RPMI8226 (cell line): ENCODE results near the gene TRIB2.

Experiments
- DNase-seq: peaks from one replicate; pipeline ENCODE4 v3.0.0-alpha.2; 2015

TRIB2 gene

DNA sequence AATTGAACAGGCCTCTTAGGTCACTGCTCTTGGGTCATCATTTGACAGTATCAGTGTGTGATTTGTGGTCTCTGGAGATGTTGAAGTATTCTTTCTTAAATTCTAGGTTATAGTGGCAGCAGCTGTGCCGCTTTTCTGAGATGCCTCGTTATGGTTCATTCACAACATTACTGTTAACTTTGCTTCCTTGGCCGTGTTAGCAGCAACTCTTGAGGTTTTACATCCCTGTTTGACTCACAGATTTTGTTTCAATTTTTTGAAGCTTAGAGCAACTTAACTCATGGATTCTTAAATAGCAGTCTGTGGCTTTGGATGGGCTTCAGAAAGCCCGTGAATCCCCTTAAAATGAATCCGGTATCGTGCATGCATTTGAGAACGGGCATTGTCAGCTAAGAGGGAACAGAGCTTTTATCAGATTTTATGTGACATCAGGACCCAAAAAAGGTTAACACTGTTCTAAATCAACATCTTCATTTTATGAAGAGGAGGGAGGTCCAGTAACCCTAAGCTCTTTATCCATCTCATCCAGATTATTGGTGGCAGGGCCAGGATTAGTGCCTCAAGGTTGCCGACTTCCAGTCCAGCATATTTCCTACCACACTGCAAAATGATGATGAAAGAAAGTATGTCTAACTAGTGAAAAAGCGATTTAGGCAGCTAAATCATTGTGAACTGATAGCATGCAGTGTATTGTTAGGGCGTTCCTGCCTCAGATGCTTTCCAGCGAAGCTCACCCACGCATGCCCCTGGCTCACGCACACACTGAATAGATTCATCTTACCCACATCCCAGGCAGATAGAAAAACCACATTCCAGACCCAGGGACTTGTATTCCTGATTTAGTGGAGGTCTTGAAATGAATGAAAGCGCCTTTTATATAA, 5.1 kb downstream of the TRIB2 start:
- no peak for DNase-seq

DNA sequence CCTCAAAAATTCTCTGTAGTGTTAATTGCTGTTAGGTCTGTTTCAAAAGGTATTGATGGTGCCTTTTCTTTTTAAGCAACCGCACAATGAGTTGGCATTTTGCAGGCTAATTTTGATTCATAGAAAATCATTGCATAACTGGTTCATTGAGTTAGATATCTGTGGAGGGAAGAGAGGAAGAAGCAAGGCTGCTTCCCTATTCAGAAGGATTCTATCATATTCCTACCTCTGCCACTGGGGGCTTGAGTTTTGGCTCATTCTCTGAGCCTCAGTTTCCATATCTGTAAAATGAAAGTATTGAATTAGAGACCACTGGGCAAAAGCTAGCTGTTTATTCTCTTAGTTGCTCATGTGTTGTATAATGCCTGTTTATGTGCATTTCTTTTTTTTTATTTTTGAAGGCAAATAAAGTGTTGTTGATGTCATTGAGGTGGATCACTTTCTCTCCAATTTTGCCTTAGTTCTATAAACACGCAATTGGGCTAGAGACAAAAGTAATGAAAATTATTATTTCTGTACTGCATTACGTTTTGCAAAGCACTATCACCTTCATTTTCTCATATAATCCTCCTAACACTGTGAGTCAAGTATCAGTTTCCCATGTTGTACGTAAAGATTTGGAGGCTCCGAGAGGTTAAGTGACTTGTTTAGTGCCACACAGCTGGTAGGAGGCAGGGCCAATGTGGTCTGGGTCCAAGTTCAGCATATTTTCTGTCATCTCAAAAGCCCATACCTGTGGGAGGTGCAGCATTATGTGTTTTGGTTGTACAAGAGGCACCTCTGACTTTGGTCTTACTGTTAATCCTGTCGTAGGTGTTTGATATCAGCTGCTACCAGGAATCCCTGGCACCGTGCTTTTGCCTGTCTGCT, 5.9 kb downstream of the TRIB2 start:
- DNase-seq: no peak

DNA sequence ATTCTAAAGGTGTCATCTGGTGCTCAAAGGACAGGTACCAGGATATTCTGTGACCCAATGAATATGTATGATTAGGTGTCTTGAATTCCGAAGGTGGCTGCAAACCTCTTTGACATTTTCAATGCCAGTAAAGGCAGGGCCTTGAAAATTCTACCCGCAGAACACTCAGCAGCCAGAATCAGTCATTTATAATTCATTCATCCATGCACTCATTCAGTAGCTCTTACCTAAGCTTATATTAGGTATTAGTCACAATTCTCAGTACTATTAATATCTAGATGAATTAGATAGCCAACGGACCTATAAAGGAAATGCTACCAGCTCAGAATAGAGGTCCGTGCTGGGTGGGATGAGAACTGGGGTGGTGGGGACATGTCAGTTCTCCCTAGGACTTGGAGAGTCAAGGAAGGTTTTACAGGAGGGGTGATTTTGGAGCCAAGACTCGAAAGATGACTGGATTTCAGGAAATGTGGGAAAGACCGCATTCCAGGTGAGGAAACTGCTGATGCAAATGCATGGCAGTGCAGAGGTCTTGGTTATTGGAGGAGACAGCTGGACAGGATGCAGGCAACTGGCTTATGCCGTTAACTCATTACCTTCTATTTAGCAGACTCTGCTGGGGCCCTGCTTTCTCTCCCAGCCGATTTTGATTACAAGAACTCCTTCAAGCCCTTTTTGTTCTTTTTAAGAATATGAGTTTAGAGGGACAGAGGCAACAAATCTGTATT, 7.2 kb downstream of the TRIB2 start:
- DNase-seq: no peak

DNA sequence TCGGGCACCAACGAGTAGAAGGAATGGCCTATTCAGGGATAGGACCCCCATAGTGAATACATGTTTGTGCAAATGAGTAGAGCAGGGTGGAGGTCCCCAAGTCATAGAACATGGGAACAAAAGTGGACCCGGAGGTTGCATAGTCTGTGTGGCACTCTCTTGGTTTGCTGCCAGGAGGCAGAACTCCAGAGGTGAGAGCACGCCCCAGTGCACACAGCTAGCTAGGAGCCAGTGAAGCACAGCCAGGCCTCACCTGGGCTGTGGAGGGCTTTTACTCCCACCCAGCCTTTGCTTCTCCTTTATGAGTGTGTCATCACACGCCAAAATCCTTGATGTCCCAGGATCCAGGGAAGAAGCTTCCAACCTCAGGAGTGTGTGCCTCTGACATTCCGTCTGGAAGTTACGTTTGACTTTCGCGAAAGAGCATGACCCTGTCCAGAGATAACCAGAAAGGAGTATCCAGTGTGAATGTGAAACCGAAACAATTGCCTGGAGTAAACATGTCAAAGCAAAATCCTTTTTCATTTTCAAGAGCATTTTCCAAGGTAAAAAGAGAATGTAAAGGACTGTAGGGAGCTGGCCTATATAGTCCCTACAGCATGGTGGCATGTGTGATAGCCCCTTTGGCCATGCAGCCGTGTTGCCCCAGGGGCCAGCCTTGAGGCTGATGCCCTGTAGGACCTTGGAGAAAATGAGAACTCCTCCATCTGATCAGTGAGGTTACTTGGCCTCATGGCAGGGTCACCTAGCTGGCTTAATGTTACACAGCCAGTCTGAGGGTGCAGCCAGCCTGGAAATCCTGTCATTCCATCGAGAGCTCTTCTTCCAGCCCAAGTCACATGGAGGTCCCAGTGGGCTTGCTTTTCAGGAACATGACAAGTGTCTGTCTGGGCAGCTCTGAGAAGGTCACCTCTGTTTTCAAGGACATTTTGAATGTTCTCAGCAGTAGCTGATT, 8.8 kb downstream of the TRIB2 start:
- peak; percentile 22 for DNase-seq

DNA sequence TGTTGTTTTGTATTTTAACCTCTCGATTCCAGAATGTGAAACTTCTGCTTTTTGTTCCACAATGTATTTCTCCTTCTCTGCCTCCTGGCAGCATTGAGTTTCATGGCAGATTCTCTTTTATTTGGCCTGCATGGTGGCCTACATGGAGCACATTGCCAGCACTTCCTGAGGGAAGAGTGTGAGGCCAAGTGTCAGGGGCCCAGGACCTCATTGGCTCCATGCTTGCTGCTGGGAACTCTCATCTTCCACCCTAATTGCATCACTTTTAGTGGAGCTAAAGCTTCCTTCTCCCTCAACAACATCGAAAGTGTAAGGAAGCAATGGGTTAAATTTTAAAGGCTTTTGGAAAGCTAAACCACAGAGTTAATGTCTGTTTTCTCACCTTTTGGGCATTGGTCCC, 9.5 kb downstream of the TRIB2 start:
- no peak for DNase-seq

DNA sequence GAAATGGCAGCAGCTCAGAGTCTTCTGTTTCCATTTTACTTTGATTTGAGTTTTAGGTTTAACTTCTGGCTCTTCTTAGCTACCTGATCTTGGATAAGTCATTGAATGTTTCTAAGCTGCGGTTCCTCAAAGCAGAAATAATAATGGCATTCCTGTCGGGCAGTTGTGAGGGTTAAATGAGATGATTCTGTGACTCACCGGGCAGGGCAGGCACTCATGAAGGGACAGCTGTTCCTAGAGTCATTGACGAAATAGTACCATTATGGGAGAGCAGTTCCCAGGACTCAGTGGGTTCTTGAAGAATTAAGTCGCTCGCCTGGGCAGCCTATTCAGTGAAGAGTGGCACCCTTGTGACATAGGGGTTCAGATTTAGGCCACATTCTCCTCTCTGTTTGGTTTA, 10.3 kb downstream of the TRIB2 start:
- DNase-seq: no peak

DNA sequence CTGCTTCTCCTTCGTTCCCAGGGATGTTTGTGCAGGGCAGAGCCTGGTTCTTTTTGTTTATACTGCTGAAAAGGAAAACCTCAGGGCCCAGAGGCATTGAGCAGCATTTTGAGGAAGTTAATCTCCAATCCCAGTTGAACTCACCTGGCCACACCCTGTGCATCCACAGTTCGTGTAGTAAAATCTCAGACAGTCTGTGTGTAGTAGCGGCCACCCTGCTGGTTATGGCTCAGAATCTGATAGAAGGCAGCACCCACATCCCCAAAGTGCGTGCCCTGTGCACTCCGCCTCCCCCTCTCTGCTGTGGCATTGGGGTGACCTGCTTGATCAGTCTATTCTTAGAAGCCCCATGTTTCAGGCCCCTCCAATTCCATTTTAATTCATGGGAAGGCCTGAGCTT, 10.9 kb downstream of the TRIB2 start:
- DNase-seq: peak; percentile 29

DNA sequence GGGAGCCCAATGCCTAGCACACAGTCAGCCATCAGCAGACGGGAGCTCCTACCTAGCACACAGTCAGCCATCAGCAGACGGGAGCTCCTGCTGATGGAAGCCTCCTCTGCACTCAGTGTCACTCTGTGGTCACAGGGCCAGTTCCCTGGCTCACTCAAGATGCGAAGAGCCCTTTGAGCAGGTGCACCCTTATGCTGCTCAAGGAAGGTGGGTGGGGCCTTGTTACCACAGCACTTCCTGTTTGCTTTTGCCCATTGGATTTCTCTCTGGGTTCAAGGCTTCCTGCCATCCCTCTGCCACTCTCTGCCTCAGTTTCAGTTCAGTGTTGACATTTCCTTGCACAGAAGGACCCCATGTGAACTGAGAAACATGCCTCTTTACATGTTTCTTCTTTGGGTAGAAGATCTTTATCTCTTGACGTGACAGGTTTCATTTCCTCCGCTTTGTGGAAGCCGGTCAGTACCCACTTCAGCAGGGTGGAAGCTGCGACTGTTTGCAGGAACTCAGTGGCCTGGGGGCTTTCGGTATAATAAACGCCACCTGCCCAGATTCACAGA, 11.6 kb downstream of the TRIB2 start:
- peak; percentile 87 for DNase-seq

DNA sequence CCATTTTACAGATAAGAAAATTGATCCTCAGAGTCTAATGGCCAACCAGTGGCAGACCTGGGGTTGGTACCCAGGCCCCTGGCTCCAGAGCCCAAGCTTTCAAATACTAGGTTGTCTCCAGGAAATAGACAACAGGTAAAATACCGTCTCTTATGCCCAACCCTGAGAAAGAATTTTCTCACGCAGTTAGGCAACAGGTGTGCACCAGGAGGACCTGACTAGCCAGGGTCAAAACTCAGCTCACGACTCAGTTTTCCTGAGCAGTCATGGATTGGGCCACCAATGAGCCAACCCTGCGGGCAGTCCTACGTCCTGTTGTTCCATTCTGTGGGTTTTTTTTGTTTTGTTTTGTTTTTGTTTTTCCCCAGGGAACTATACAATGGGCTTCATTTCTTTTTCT, 13.5 kb downstream of the TRIB2 start:
- DNase-seq: no peak

DNA sequence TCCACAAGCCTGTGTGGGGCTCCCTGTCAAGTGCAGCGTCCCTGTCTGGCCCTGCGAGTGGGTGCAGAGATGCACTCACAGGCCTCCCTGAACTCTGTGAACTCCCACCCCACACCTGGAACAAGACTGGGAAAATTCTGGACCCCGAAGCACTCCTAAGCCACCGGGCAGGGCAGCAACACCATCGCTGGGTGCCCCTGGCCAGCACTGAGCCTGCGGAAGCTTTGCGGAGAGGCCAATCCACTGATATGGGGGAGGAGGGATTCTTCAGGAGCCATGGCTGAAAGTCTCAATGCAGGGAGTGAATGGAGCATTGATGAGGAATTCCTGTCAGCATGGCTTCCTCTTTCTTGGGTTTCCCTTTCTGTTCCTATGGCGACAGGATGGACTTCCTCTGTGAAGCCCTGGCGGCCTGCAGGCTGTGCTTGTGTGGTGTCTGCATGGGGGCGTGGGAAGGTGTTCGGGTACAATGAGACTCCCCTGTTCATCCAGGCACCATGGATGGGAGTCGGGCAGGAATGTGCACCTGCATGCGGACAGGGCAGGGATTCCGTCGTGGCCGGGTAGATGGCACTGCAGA, 15.1 kb downstream of the TRIB2 start:
- no peak for DNase-seq

DNA sequence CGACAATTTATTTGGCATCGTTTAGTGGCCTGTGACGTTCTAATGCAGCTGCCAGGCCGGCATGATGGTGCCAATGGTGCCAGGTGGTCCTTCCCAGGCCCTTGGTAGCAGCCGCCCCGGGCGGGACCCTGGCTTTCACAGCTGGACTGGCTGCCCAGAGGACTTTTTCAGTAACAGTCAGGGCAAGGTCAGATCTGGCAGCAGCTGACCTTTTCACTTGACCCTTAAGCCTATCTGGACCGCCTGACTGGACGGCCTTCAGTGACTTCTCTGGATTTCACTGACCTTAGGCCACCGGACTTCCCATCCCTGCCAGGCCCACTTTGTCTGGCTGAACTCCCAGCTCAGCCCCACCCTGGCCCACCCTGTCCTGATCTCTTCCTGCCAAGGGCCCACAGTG, 15.9 kb downstream of the TRIB2 start:
- DNase-seq: no peak

DNA sequence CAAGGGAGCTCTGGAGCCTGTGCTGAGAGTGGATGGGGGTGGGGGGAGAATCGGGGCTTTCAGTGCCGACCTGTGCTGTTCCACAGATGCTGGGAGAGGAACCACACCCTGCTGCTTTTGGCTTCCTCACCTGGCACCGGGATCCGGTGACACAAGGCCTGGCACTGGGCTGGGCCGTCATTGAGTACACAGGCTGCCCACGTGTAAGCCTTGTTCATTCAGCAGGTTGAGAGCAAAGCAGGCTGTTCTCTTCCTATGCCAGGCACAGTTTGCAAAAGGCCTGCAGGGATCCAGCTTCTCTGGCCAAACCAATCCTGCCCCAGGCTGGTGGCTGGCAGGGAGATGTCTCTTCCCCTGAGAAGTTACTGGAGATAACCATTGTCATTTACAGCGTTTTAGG, 17.1 kb downstream of the TRIB2 start:
- DNase-seq: no peak

DNA sequence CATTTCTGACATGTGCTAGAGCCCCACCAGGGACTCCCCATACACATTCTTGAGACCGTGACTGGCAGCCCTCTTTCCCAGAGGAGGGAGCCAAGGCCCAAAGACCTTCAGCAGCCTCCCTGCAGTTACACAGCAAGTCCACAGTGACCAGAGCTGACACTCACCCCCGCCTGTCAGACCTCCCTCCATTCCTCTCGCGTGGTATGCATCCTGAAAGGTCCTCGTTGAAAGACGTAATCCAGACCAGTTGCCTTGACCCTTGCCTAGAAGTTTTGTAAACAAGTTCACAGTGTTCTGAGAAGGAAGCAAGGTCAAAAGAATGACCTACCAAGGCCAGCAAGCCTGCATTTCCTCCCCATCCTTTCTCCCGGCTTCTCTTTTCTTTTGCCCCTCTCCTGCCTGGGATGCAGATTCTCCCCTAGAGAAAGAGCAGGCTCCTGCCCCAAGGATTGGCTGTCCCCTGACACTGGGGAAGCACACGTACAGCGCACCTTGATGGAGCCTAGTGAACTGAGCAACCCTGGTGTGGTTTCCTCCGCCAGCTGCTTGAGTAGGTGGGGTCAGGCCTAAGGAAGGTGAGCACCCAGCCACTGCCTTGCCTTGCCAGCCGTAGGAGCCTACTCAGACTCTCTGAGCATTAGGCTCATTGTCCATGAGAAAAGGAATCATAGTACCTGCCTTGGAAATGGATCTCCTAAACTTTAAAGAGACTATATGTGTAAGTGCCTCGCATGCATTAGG, 18.3 kb downstream of the TRIB2 start:
- no peak for DNase-seq

DNA sequence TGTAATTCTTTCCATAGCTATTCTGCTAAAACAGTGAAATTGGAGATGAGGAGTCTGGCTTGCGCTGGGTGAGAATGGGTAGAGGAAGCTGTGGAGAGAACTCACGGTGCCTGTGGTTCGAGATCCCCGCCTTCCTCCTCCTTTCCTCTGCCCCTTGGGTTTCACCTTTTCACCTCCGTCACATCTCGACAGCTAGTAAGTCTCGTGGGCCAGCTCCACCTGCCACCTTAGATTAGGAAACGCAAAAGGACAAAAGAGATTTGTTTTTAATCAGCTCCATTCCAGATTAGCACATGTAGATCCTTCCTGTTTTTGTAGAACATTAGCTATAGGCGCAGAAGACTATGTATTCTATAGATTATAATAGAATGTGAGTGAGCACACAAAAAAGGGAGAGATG, 20.6 kb downstream of the TRIB2 start:
- no peak for DNase-seq

DNA sequence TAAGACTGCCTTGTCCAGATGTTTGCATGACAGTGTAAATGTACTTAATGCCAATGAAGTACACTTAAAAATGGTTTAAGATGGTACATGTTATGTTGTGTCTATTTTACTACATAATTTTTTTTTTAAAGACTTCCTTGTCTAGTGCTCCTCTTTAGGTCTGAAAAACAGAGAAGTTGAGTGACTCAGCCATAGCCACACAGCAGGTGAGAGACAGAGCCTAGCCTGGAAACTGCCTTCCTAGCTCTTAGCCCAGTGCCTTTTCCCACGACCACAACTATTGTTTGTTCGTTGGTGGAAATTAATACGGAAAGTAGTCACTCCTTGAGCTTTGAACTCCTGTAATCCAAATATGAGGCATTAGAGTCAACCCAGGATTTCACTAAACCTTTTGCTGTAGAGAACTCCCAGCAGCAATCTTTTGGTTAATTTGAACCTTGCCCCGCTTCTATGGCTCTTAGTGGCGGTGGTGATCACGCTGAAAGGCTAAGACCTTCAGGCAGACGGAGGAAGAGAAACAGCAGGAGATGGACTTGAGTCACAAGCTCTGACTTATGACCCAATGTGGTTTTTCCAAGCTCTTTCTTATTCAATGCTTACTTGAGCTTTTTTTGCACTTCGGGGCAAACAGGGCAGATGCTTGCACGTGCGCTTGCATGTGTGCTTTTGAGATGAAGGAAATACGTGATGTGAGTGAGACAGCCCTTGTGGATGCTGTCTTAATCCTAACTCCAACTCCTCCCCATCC, 21.2 kb downstream of the TRIB2 start:
- no peak for DNase-seq

DNA sequence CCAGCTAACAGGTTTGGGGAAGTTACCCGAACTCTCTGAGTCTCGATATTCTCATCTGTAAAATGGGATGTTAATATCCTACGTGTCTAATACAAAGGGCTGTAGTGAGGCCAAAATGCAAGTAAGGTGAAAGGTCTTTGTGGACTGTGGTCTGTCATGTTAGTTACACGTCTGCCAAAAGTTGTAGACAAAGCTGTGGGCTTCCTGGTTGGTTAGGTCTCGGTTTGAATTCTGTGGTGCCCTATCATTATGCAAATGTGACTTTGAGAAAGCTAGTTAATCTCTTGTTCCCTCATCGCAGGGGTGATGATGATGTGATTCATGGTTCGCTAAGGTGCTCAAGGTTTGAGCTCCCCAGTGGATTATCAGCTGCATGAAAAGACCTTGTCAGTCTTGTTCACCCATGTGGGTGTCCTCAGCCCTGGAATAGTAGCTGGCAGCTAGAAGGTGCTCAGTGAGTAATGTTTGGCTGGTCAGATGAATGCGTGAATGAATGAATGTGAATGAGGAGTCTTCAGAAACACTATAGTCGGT, 23.1 kb downstream of the TRIB2 start:
- no peak for DNase-seq

DNA sequence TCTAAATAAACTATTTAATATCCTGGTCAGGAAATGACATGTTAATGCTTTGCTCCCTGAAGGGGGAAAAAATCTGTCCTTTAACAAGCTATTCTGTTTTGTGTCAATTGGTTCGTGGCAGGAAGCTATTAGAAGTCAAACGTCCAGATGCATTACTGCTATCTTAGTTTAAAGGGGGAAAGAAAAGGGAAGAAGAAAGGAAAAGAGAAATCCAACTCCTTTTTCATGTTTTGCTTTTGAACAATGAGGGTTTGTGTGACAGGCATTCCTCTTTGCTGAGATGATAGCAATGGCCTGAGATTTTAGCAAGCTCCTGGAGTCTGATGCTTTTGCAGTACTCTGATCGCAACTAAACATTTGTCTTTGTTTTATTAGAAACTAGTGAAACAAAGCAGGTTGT, 24.6 kb downstream of the TRIB2 start:
- DNase-seq: no peak

DNA sequence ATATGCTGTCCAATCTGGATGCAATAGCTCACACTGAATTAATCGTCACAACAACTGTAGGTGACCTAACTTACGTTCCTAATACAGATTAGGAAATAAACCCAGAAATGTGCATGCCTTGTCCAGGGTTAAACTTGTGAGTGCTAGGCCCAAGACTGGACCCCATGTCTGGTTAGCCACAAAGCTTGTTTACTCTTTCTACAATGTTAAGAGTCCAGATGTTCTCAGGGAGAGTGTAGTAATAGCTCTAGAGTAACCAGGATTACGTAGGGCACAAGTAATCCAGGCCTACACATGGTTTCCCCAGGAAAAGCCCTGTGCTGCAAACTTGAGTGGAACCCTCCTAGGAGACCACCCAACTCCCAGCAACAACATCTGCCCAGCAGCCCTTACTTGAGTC, 26.2 kb downstream of the TRIB2 start:
- no peak for DNase-seq

DNA sequence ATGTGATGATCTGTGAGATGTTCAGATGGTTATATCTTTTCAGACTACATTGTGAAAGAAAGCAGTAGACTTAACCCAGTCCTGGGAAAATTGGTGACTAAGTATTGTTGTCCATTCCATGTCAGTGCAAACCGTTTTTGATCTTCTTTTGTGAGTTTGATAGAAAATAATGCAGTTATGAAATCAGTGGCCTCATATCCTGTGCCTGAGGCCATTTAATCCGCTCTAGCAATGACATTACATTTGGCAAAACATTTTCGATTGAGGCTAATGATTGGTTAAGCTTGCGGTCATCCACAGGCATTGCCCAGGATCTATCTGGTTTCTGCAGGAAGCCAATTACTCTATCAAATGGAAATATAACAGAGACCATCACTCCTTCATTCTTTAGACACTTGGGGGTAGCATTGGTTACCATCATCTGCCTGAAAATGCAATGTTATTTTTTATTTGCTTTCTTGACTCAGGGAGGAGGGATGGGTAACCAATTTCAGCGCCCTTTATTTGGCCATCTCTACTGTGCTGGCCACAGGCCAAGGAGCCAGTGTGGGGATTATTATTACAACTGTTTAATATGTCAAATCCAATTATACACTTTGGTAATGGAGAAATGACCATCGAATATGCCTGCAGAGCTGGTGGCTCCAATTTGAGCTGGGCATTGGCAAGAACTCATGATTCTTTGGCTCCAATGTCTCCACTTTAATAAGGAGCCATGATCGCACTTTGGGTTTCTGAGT, 33.6 kb downstream of the TRIB2 start:
- no peak for DNase-seq
